ENCODE data around the gene LRIT2.

- TF ChIP-seq CTCF (IDR thresholded peaks at IDR 0.05 in 4 of 5, conservative IDR thresholded peaks at IDR 0.05 in 1 of 5) (no peak), POLR2A (IDR thresholded peaks at IDR 0.05) (no peak)
Measured at GRCh38 chr10:84248794-84249193, 23.4 kb upstream of the LRIT2 start.
